Transverse colon (tissue), 4 donors: Measurements from ENCODE around the gene PRCC. TPM values are rescaled to one million over a fixed set of nuclear protein-coding genes. Genes with fewer than 3 reads are reported as not detected.
A peak's percentile ranks its signal among the peaks of the same experiment; 100 is the strongest.

Experiments used
- DNase-seq: peaks from one replicate; pipeline ENCODE4 v3.0.0-alpha.2; 2019
- H3K27ac ChIP-seq, 4 donors: fragments of 200-600 bp; sonication (generic); 2 replicates each; pipeline ENCODE4 v1.5.1; 2016 to 2018; ENCODE audit warnings: inconsistent platforms in 4 of 4
- H3K27me3 ChIP-seq: fragments of 200-600 bp; sonication (generic); 2 replicates; pipeline ENCODE4 v1.5.1; 2017; ENCODE audit warnings: inconsistent platforms
- H3K36me3 ChIP-seq, 4 donors: fragments of 200-600 bp; sonication (generic); 2 replicates each; pipeline ENCODE4 v1.5.1; 2017 to 2019; ENCODE audit warnings: inconsistent platforms in 4 of 4
- H3K4me1 ChIP-seq, 4 donors: fragments of 200-600 bp; sonication (generic); 2 replicates each; pipeline ENCODE4 v1.5.1; 2017 to 2020; ENCODE audit warnings: inconsistent platforms in 4 of 4
- H3K4me3 ChIP-seq, 4 donors: fragments of 200-600 bp; sonication (generic); 1 replicate in 1 of 4; 2 replicates in 3 of 4; pipeline versions ENCODE4 v1.5.1 to v1.6.1; 2017 to 2019; ENCODE audit warnings: inconsistent platforms in 4 of 4
- H3K9me3 ChIP-seq, 2 donors: fragments of 200-600 bp; sonication (generic); 2 replicates each; pipeline ENCODE4 v1.5.1; 2017 to 2019; ENCODE audit warnings: inconsistent platforms in 2 of 2
- EP300 ChIP-seq: sonication (generic); formaldehyde crosslinking; IDR thresholded peaks from one replicate; pipeline ENCODE4 v1.6.1; 2017; ENCODE audit warnings: antibody characterized with exemption, low read depth
- POLR2A ChIP-seq: fragments of 450-650 bp; IDR thresholded peaks from one replicate; pipeline ENCODE4 v1.6.1; 2016; ENCODE audit warnings: antibody characterized with exemption, mild to moderate bottlenecking, moderate library complexity
- POLR2AphosphoS5 ChIP-seq, 3 donors: sonication (generic); formaldehyde crosslinking; IDR thresholded peaks; one replicate each; pipeline ENCODE4 v1.6.1; 2016; ENCODE audit warnings: antibody characterized with exemption in 3 of 3
- WGBS, 2 donors: methylation state at CpG; one replicate each; pipeline ENCODE4 v1.1.5; 2018; ENCODE audit warnings: low coverage in 1 of 2; 5-methylcytosine and 5-hydroxymethylcytosine counted together
- in situ Hi-C, 4 donors: fragments of 200-750 bp; cut with MboI; loops; one replicate each; pipeline versions ENCODE4 v1.15.0 to v1.15.1; 2017; ENCODE audit warnings: low sequenced_read_pairs in 3 of 4, low pct_ligation_motif_present in 1 of 4, low pct_unique_long_range_greater_than_20kb in 1 of 4
- intact Hi-C: fragments of 100-400 bp; cut with DNase I; formaldehyde crosslinking; loops from one replicate; pipeline ENCODE4 v1.15.1; 2023; ENCODE audit warnings: low total_unique reads
- total RNA-seq, 4 donors: library from RNA; depleted of rRNA; stranded (reverse); fragments of >200 nt; gene quantifications; one replicate each; pipeline ENCODE4 v1.1.0, GENCODE V29; 2016
- TF ChIP-seq, protein P1 (sequence below), 5 experiments: fragments of 200-600 bp in 3 of 5; fragments of 450-650 bp in 2 of 5; sonication (generic) in 3 of 5; IDR thresholded peaks; 1 replicate in 2 of 5; 2 replicates in 3 of 5; pipeline ENCODE4 v1.5.1; 2016 to 2017; ENCODE audit warnings: antibody characterized with exemption in 5 of 5, inconsistent platforms in 3 of 5, mild to moderate bottlenecking in 2 of 5, moderate library complexity in 1 of 5

The PRCC gene
- total RNA-seq, 4 donors from 2014 or later = 15.1 to 69.9 (median 39.4) TPM

DNA sequence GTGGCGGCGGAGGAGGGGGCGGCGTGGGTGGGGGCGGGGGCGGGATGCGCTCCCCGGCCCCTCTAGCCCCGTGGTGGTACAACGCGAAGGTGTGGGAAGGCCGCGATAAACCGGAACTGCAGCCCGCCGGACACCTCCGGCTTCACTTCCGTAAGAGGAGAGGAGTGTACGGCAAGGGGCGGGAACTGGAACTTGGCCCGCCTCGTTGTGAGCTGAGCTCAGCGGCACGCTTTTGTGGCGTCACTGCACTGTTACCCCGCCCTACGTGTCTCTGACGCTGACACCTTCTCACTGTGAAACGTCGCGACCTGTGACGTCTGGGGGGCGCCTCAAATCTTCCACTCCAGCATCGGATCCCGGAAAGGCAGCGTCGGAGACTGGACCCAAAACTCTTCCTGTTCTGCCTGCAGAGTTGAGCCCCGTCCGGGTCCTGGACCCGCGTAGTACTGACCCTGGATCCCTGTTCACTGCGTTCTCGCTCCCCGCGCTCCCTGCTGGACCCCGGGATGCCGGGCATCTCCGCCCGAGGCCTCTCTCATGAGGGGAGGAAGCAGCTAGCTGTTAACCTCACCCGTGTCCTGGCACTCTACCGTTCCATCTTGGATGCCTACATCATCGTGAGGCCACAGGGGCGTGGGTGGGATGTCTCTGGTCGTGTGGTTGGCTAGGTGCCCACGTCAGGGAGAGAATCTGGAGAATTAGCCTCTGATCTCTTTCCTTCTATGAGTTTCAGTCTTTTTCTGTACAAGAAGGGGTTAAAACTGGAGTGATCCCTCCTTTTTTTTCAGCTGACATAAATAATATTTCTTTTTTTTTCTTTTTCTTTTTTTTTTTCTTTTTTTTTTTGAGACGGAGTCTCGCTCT is 38.5 kb upstream of the PRCC start, which contains the start of gene ISG20L2:
TSS of gene ISG20L2 (minus strand) at position 168 of the 864 bp plus-strand sequence. CDS start 1,114 bp downstream, outside the sequence.
- peak; percentile 31 to 90 (median 88) for TF ChIP-seq POLR2AphosphoS5 (IDR thresholded peaks at IDR 0.05)
- no peak for TF ChIP-seq EP300
- TF ChIP-seq, protein P1, sequence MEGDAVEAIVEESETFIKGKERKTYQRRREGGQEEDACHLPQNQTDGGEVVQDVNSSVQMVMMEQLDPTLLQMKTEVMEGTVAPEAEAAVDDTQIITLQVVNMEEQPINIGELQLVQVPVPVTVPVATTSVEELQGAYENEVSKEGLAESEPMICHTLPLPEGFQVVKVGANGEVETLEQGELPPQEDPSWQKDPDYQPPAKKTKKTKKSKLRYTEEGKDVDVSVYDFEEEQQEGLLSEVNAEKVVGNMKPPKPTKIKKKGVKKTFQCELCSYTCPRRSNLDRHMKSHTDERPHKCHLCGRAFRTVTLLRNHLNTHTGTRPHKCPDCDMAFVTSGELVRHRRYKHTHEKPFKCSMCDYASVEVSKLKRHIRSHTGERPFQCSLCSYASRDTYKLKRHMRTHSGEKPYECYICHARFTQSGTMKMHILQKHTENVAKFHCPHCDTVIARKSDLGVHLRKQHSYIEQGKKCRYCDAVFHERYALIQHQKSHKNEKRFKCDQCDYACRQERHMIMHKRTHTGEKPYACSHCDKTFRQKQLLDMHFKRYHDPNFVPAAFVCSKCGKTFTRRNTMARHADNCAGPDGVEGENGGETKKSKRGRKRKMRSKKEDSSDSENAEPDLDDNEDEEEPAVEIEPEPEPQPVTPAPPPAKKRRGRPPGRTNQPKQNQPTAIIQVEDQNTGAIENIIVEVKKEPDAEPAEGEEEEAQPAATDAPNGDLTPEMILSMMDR (IDR thresholded peaks at IDR 0.05) = peak in 1 of 5 experiments; percentile 11
- peak; percentile 46 for TF ChIP-seq POLR2A
- Histone ChIP-seq H3K9me3 (no peaks in the 10 kb centered on the region), H3K4me3 (peak within 1 kb of the TSS; percentile 71 to 90 (median 75)), H3K27ac (peak within 1 kb of the TSS; percentile 89 to 98 (median 94)), H3K4me1 (peaks cover 25 to 46% (median 38%) of the 10 kb centered on the region in 4 donors), H3K27me3 (no peaks in the 10 kb centered on the region), H3K36me3 (peaks cover 0 to 17% (median 2%) of the 10 kb centered on the region in 4 donors)
- WGBS, 2 donors = 0% methylated on average over 3 to 47 of the region's 57 CpGs
- in situ Hi-C loops = no loop called here
- intact Hi-C loops = no loop called here
- peak; percentile 98 for DNase-seq

DNA sequence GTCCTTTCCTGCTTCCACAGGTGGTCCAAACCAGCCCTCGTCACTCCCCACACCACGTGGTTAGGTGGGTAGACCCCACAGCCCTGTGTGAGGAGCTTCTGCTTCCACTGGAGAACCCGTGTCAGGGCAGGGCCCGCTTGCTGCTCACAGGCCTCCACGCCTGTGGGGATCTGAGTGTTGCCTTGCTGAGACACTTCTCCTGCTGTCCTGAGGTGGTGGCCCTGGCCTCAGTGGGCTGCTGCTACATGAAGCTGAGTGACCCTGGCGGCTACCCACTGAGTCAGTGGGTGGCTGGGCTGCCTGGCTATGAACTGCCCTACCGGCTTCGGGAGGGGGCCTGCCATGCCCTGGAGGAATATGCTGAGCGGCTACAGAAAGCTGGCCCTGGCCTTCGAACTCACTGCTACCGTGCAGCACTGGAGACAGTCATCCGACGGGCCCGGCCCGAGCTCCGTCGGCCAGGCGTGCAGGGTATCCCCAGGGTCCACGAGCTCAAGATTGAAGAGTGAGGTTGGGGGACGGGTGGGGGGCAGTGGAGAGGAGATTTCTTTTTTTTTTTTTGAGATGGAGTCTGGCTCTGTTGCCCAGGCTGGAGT is 33.2 kb upstream of the PRCC start:
- WGBS, 2 donors = 94% methylated on average over 20 of the region's 20 CpGs; no CpG with 5 or more reads in 1 of the 2 donors
- in situ Hi-C loops = no loop called here
- Histone ChIP-seq H3K27me3 (no peaks in the 10 kb centered on the region), H3K27ac (no peak overlapping the region), H3K4me3 (no peak overlapping the region), H3K4me1 (peaks cover 0 to 7% (median 1%) of the 10 kb centered on the region in 4 donors), H3K36me3 (peaks cover 0 to 20% (median 0%) of the 10 kb centered on the region in 4 donors), H3K9me3 (no peaks in the 10 kb centered on the region)
- intact Hi-C loops = no loop called here
- no peak for DNase-seq
- TF ChIP-seq, protein P1 (IDR thresholded peaks at IDR 0.05) = no peak

DNA sequence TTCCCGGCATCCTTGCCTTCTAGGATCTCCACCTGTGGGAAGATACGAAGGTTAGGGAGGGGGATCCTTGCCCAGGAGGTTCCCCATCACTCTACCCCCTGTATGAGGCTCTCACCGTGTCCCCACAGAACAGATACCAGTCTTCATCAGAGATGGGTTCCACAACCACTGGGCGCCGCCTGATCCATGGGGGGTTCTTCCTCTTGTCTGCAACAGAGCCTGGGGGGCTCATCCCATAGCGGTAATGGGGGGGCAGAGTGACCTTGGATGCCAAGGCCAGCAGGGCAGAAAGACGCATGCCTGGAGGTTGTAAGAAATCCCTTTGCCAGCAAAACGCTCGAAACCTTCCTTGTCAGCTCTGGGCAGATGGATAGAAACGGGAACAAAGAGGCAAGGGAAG is 28.9 kb upstream of the PRCC start:
- Histone ChIP-seq H3K4me3 (no peak overlapping the region), H3K27me3 (no peaks in the 10 kb centered on the region), H3K27ac (no peak overlapping the region), H3K9me3 (no peaks in the 10 kb centered on the region), H3K4me1 (peaks cover 11 to 22% (median 12%) of the 10 kb centered on the region in 4 donors), H3K36me3 (peaks cover 0 to 25% (median 0%) of the 10 kb centered on the region in 4 donors)
- in situ Hi-C loops (no loop called here), intact Hi-C loops (no loop called here)
- TF ChIP-seq POLR2AphosphoS5 (IDR thresholded peaks at IDR 0.05) = no peak
- TF ChIP-seq, protein P1 (IDR thresholded peaks at IDR 0.05) = no peak
- no peak for TF ChIP-seq POLR2A
- no peak for TF ChIP-seq EP300
- DNase-seq = no peak
- 89 to 90% methylated on average over 6 to 10 of the region's 10 CpGs for WGBS, 2 donors

DNA sequence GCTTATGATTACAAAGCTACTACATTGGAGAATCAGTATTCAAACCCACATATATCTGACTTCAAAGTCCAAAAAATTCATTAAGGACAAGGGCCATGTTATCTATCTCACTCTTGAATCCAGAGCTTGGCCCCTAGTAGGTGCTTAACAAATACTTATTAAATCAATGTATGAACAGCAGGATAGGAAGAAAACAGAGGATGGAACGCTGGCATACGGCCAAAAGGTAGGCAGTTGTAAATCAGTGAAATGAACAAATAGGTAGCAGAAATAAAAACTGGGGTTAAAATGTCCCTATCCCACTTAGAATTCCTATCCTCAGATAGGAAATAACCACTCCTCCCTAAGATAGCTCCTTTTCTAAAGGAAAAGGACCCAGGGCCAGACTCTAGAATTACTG is 28.4 kb upstream of the PRCC start:
- in situ Hi-C loops = no loop called here
- peaks cover 0 to 21% (median 2%) of the 10 kb centered on the region in 4 donors for H3K36me3 ChIP-seq

More for the DNA sequence above, 28.4 kb upstream of the PRCC start:
- peaks cover 11 to 22% (median 12%) of the 10 kb centered on the region in 4 donors for H3K4me1 ChIP-seq
- intact Hi-C loops = no loop called here
- H3K27me3 ChIP-seq = no peaks in the 10 kb centered on the region
- no peak for DNase-seq
- H3K9me3 ChIP-seq = no peaks in the 10 kb centered on the region
- no peak overlapping the region for H3K27ac ChIP-seq
- H3K4me3 ChIP-seq = no peak overlapping the region
- TF ChIP-seq POLR2AphosphoS5 (IDR thresholded peaks at IDR 0.05) (no peak), EP300 (no peak), POLR2A (no peak)
- TF ChIP-seq, protein P1 (IDR thresholded peaks at IDR 0.05) = no peak
- 68% methylated on average over 2 of the region's 2 CpGs; no CpG with 5 or more reads in 1 of the 2 donors for WGBS, 2 donors
